Measurements from ENCODE around the gene COL4A1. TPM values are rescaled to one million over a fixed set of nuclear protein-coding genes. Genes with fewer than 3 reads are reported as not detected.

COL4A1 gene
- polyA plus RNA-seq, 1 donor (not counting 4 experiments of a cell fraction or from before 2014, with no cell fraction given) = 22.3 TPM

DNA sequence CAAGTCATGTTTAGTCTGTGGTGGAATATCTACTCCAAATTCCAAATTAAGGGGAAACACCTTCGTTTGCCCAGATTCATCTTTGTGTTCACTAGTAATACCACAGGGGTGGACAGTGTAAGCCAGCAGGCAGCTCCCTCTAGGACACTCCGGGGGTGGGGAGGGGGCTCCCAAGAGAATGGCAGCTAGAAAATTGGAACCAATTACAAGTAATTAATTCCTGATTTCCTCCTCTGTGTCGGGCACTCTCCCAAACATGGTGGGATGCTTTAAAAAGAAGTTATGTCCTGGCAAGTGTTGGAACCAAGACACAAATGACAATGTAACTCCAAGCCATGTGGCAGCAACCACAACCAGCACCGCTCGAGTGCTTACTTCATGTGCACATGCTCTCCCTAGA lies 5.9 kb downstream of the COL4A1 start:
- Histone ChIP-seq H3K27ac (ENCODE audit: control insufficient read depth, insufficient read depth, low read length) (no peak overlapping the region), H2AFZ (ENCODE audit: control insufficient read depth, low read length) (no peak overlapping the region), H3K4me2 (ENCODE audit: control insufficient read depth, extremely low read depth, insufficient read depth, low read depth, low read length) (no peak overlapping the region), H3K79me2 (ENCODE audit: control insufficient read depth, insufficient read depth, low read length) (peaks cover 58% of the 10 kb centered on the region), H4K20me1 (ENCODE audit: control insufficient read depth, extremely low read depth, insufficient read depth, low read length) (no peaks in the 10 kb centered on the region), H3K27me3 (ENCODE audit: control insufficient read depth, extremely low read depth, insufficient read depth, low read length) (no peaks in the 10 kb centered on the region), H3K4me1 (ENCODE audit: control insufficient read depth, extremely low read depth, insufficient read depth, low read length) (peaks cover 28% of the 10 kb centered on the region), H3K9ac (ENCODE audit: control insufficient read depth, extremely low read depth, insufficient read depth, low read length) (no peak overlapping the region), H3K9me3 (ENCODE audit: control insufficient read depth, low read depth, low read length) (no peaks in the 10 kb centered on the region), H3K9me1 (ENCODE audit: control insufficient read depth, extremely low read depth, insufficient read depth, low read length) (peaks cover 2% of the 10 kb centered on the region), H3K36me3 (ENCODE audit: control insufficient read depth in 2 of 2, extremely low read depth in 1 of 2, insufficient read depth in 2 of 2, low read length in 2 of 2) (peaks cover 0 to 6% of the 10 kb centered on the region in 2 experiments), H3K4me3 (ENCODE audit: control insufficient read depth in 2 of 3, extremely low read depth in 1 of 3, insufficient read depth in 2 of 3, low read depth in 1 of 3, low read length in 3 of 3) (no peak overlapping the region)
- TF ChIP-seq, protein P1, sequence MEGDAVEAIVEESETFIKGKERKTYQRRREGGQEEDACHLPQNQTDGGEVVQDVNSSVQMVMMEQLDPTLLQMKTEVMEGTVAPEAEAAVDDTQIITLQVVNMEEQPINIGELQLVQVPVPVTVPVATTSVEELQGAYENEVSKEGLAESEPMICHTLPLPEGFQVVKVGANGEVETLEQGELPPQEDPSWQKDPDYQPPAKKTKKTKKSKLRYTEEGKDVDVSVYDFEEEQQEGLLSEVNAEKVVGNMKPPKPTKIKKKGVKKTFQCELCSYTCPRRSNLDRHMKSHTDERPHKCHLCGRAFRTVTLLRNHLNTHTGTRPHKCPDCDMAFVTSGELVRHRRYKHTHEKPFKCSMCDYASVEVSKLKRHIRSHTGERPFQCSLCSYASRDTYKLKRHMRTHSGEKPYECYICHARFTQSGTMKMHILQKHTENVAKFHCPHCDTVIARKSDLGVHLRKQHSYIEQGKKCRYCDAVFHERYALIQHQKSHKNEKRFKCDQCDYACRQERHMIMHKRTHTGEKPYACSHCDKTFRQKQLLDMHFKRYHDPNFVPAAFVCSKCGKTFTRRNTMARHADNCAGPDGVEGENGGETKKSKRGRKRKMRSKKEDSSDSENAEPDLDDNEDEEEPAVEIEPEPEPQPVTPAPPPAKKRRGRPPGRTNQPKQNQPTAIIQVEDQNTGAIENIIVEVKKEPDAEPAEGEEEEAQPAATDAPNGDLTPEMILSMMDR (optimal IDR thresholded peaks at IDR 0.05 in 1 of 3, IDR thresholded peaks at IDR 0.05 in 1 of 3, conservative IDR thresholded peaks at IDR 0.05 in 1 of 3; ENCODE audit: extremely low read depth in 1 of 3, insufficient read depth in 2 of 3, low read length in 3 of 3) = no peak
- no peak for TF ChIP-seq EZH2 (IDR thresholded peaks at IDR 0.05; ENCODE audit: low read length)
- dilution Hi-C loops (cut with MboI; ENCODE audit: extremely low pct_ligation_motif_present, low sequenced_read_pairs) = no loop called here
- FAIRE-seq (no peak), DNase-seq (ENCODE audit: low read depth, low spot score) (no peak)

DNA sequence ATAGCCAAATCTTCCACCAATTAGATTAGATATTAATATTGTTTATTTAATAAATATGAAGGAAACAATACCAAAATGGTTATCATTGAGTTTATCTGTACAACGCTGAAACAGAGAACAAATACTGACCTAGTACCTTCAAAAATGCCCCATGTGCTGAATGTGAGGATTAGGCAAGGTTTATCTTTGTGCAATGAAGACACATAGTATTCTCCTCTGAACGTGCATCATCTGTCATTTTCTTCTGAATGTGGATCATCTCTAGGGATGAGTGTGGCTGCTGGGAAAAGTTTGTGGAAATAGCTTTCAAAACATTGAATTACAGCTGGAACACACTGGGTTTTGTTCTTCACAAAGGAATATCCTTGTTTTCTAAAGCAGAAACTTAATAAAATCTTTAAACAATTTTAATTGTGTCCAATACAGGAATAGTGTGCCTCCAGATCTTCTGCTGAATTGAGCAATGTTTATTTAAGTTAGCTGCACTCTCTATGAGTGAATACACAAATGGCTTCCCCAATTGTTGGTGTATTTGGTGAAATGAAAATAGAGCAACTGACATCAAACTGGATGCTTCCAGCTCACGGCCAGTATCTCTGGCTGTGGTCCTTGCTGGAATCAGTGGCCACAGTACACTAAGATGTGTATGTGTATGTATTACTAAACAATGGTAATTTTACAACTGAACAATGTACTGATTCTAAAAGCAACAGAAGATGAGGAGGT lies 6.7 kb downstream of the COL4A1 start:
- peaks cover 20% of the 10 kb centered on the region for H3K4me1 ChIP-seq (ENCODE audit: control insufficient read depth, extremely low read depth, insufficient read depth, low read length)
- H3K9me1 ChIP-seq (ENCODE audit: control insufficient read depth, extremely low read depth, insufficient read depth, low read length) = peaks cover 2% of the 10 kb centered on the region
- no peak overlapping the region for H3K27ac ChIP-seq (ENCODE audit: control insufficient read depth, insufficient read depth, low read length)
- H3K27me3 ChIP-seq (ENCODE audit: control insufficient read depth, extremely low read depth, insufficient read depth, low read length) = no peaks in the 10 kb centered on the region
- DNase-seq (ENCODE audit: low read depth, low spot score) (no peak), FAIRE-seq (no peak)
- H2AFZ ChIP-seq (ENCODE audit: control insufficient read depth, low read length) = no peak overlapping the region
- peaks cover 56% of the 10 kb centered on the region for H3K79me2 ChIP-seq (ENCODE audit: control insufficient read depth, insufficient read depth, low read length)
- TF ChIP-seq EZH2 (IDR thresholded peaks at IDR 0.05; ENCODE audit: low read length) = no peak
- TF ChIP-seq, protein P1 (optimal IDR thresholded peaks at IDR 0.05 in 1 of 3, IDR thresholded peaks at IDR 0.05 in 1 of 3, conservative IDR thresholded peaks at IDR 0.05 in 1 of 3; ENCODE audit: extremely low read depth in 1 of 3, insufficient read depth in 2 of 3, low read length in 3 of 3) = no peak
- dilution Hi-C loops (cut with MboI; ENCODE audit: extremely low pct_ligation_motif_present, low sequenced_read_pairs) = no loop called here
- H3K9me3 ChIP-seq (ENCODE audit: control insufficient read depth, low read depth, low read length) = no peaks in the 10 kb centered on the region
- H3K36me3 ChIP-seq (ENCODE audit: control insufficient read depth in 2 of 2, extremely low read depth in 1 of 2, insufficient read depth in 2 of 2, low read length in 2 of 2) = peaks cover 0 to 6% of the 10 kb centered on the region in 2 experiments
- H3K4me2 ChIP-seq (ENCODE audit: control insufficient read depth, extremely low read depth, insufficient read depth, low read depth, low read length) = no peak overlapping the region
- no peak overlapping the region for H3K9ac ChIP-seq (ENCODE audit: control insufficient read depth, extremely low read depth, insufficient read depth, low read length)
- H4K20me1 ChIP-seq (ENCODE audit: control insufficient read depth, extremely low read depth, insufficient read depth, low read length) = no peaks in the 10 kb centered on the region
- H3K4me3 ChIP-seq (ENCODE audit: control insufficient read depth in 2 of 3, extremely low read depth in 1 of 3, insufficient read depth in 2 of 3, low read depth in 1 of 3, low read length in 3 of 3) = no peak overlapping the region

Data from keratinocyte (primary cell).